Gastroesophageal sphincter (tissue), 2 donors: ENCODE measurements around the gene STRIP1.

Experiments used
- EP300 ChIP-seq: sonication (generic); formaldehyde crosslinking; IDR thresholded peaks from one replicate; pipeline ENCODE4 v1.6.1; 2017; ENCODE audit warnings: antibody characterized with exemption, mild to moderate bottlenecking
- POLR2A ChIP-seq, 2 donors: fragments of 450-650 bp; IDR thresholded peaks; one replicate each; pipeline ENCODE4 v1.6.1; 2017; ENCODE audit warnings: antibody characterized with exemption in 2 of 2, mild to moderate bottlenecking in 2 of 2, moderate library complexity in 1 of 2

GRCh38 chr1:110088739-110089316 lies 54.4 kb downstream of the STRIP1 start:
- TF ChIP-seq POLR2A (IDR thresholded peaks at IDR 0.05) (no peak), EP300 (no peak)
